OCI-LY1 (cell line): ENCODE data around the gene ZNF185.

Experiments used
- CTCF ChIP-seq: fragments of 200-600 bp; sonication (generic), shearing (Covaris generic); IDR thresholded peaks from 2 replicates; pipeline ENCODE4 v1.5.1; 2017; ENCODE audit warnings: mild to moderate bottlenecking, antibody characterized with exemption, low read length, moderate library complexity, mixed read lengths
- EZH2 ChIP-seq: fragments of 200-600 bp; sonication (generic), shearing (Covaris generic); IDR thresholded peaks from 2 replicates; pipeline ENCODE4 v1.8.0; 2017; ENCODE audit warnings: borderline replicate concordance, mixed run types, mild to moderate bottlenecking, antibody characterized with exemption, low read length, moderate library complexity, mixed read lengths

- TF ChIP-seq CTCF = no peak
- TF ChIP-seq EZH2 = no peak
Observed at GRCh38 chrX:152945021-152945979, 47.4 kb downstream of the ZNF185 start.
